Liver (tissue), 9 donors: ENCODE data around the gene AOPEP. TPM values are rescaled to one million over a fixed set of nuclear protein-coding genes. Genes with fewer than 3 reads are reported as not detected.

Source experiments
- DNase-seq: peaks from one replicate; pipeline ENCODE4 v3.0.0-alpha.2; 2017; ENCODE audit warnings: low spot score
- H3K27ac ChIP-seq, 2 donors: one replicate each; pipeline ENCODE4 v1.7.0; 2013; ENCODE audit warnings: inconsistent platforms in 2 of 2, low read length in 2 of 2, control low read depth in 1 of 2, low read depth in 1 of 2, mild to moderate bottlenecking in 1 of 2
- H3K27me3 ChIP-seq, 4 donors: one replicate each; pipeline versions ENCODE4 v1.6.1 to v1.7.0; 2013; ENCODE audit warnings: low read length in 3 of 4, inconsistent platforms in 1 of 4, mild to moderate bottlenecking in 1 of 4, moderate library complexity in 1 of 4; ENCODE audit not compliant: control insufficient read depth in 4 of 4, insufficient read depth in 4 of 4
- H3K36me3 ChIP-seq, 4 donors: one replicate each; pipeline versions ENCODE4 v1.6.1 to v1.7.0; 2013; ENCODE audit warnings: low read length in 3 of 4, mild to moderate bottlenecking in 3 of 4, low read depth in 1 of 4, moderate library complexity in 1 of 4; ENCODE audit not compliant: control insufficient read depth in 4 of 4, insufficient read depth in 3 of 4
- H3K4me1 ChIP-seq, 4 donors: one replicate each; pipeline versions ENCODE4 v1.6.1 to v1.7.0; 2013; ENCODE audit warnings: low read length in 3 of 4, mild to moderate bottlenecking in 3 of 4, moderate library complexity in 1 of 4; ENCODE audit not compliant: control insufficient read depth in 4 of 4, insufficient read depth in 4 of 4
- H3K4me3 ChIP-seq, 3 donors: one replicate each; pipeline versions ENCODE4 v1.6.1 to v1.7.0; 2013; ENCODE audit warnings: low read length in 3 of 3, control low read depth in 1 of 3, low read depth in 1 of 3, mild to moderate bottlenecking in 1 of 3
- H3K9ac ChIP-seq, 2 donors: one replicate each; pipeline ENCODE4 v1.7.0; 2013; ENCODE audit warnings: low read length in 2 of 2, mild to moderate bottlenecking in 2 of 2, moderate library complexity in 2 of 2, control low read depth in 1 of 2, low read depth in 1 of 2
- H3K9me3 ChIP-seq, 4 donors: one replicate each; pipeline versions ENCODE4 v1.6.1 to v1.7.0; 2013; ENCODE audit warnings: low read length in 3 of 4; ENCODE audit not compliant: control insufficient read depth in 4 of 4
- EGR1 ChIP-seq, 2 donors: IDR thresholded peaks; 2 replicates each; pipeline ENCODE4 v1.6.1; 2016 to 2018; ENCODE audit warnings: antibody characterized with exemption in 2 of 2, low read depth in 2 of 2
- FOXA1 ChIP-seq: IDR thresholded peaks from 2 replicates; pipeline ENCODE4 v1.6.1; 2016; ENCODE audit warnings: antibody characterized with exemption
- FOXA2 ChIP-seq: IDR thresholded peaks from 2 replicates; pipeline ENCODE4 v1.6.1; 2016; ENCODE audit warnings: antibody characterized with exemption
- HNF4A ChIP-seq, 2 donors: conservative IDR thresholded peaks; 2 replicates each; pipeline ENCODE4 v1.6.1; 2016; ENCODE audit warnings: antibody characterized with exemption in 2 of 2, mild to moderate bottlenecking in 2 of 2
- HNF4G ChIP-seq: IDR thresholded peaks from 2 replicates; pipeline ENCODE4 v1.6.1; 2016; ENCODE audit warnings: antibody characterized with exemption
- JUND ChIP-seq, 2 donors: IDR thresholded peaks; 2 replicates each; pipeline ENCODE4 v1.6.1; 2016; ENCODE audit warnings: antibody characterized with exemption in 2 of 2
- NR2F2 ChIP-seq: IDR thresholded peaks from 2 replicates; pipeline ENCODE4 v1.6.1; 2016; ENCODE audit warnings: antibody characterized with exemption
- RAD21 ChIP-seq, 2 donors: IDR thresholded peaks; 2 replicates each; pipeline ENCODE4 v1.6.1; 2016; ENCODE audit warnings: antibody characterized with exemption in 2 of 2, mild to moderate bottlenecking in 2 of 2
- RXRA ChIP-seq, 2 donors: IDR thresholded peaks; 2 replicates each; pipeline ENCODE4 v1.6.1; 2017 to 2018; ENCODE audit warnings: antibody characterized with exemption in 2 of 2, mild to moderate bottlenecking in 1 of 2
- SP1 ChIP-seq: IDR thresholded peaks from 2 replicates; pipeline ENCODE4 v1.6.1; 2018; ENCODE audit warnings: antibody characterized with exemption, mild to moderate bottlenecking
- TAF1 ChIP-seq: conservative IDR thresholded peaks from 2 replicates; pipeline ENCODE4 v1.6.1; 2016; ENCODE audit warnings: antibody characterized with exemption, mild to moderate bottlenecking
- YY1 ChIP-seq: IDR thresholded peaks from 2 replicates; pipeline ENCODE4 v1.6.1; 2016; ENCODE audit warnings: antibody characterized with exemption, mild to moderate bottlenecking
- WGBS: extraction: QIAGEN DNeasy Blood & Tissue Kit; methylation state at CpG from one replicate; pipeline ENCODE4 v1.1.7; 2013; 5-methylcytosine and 5-hydroxymethylcytosine counted together
- polyA plus RNA-seq, 2 donors: library from polyadenylated mRNA; stranded (reverse) in 1 of 2; unstranded in 1 of 2; fragments of 200-250 nt in 1 of 2; fragments of >200 nt in 1 of 2; fragmentation: Nextera tagmentation in 1 of 2; extraction: Ambion mirVana in 1 of 2; gene quantifications; one replicate each; pipeline versions ENCODE4 v1.2.1 to v1.2.3, GENCODE V29; 2013 to 2015
- total RNA-seq, 2 donors: library from RNA; depleted of rRNA; stranded (reverse); fragments of >200 nt; gene quantifications; one replicate each; pipeline ENCODE4 v1.2.3, GENCODE V29; 2014
- TF ChIP-seq, protein P1 (sequence below): IDR thresholded peaks from 2 replicates; pipeline ENCODE4 v1.6.1; 2016; ENCODE audit warnings: antibody characterized with exemption, mild to moderate bottlenecking
- TF ChIP-seq, protein P2 (sequence below): IDR thresholded peaks from 2 replicates; pipeline ENCODE4 v1.6.1; 2016; ENCODE audit warnings: antibody characterized with exemption
- TF ChIP-seq, protein P3 (sequence below): IDR thresholded peaks from 2 replicates; pipeline ENCODE4 v1.6.1; 2016; ENCODE audit warnings: antibody characterized with exemption
- TF ChIP-seq, protein P4 (sequence below): IDR thresholded peaks from 2 replicates; pipeline ENCODE4 v1.6.1; 2016; ENCODE audit warnings: antibody characterized with exemption
- TF ChIP-seq, protein P5 (sequence below): fragments of 150-350 bp; IDR thresholded peaks from 2 replicates; pipeline ENCODE4 v1.5.1; 2017; ENCODE audit warnings: improper control_type of control experiment, low read depth, low read length; ENCODE audit not compliant: missing input control
- donor health status: healthy.
- donor health status: healthy.
- donor health status: healthy.
- donor health status: healthy.
- donor health status: healthy.

Gene AOPEP
- total and polyA plus RNA-seq, 4 donors, result 22.2 to 77.1 (median 34.8) TPM

DNA sequence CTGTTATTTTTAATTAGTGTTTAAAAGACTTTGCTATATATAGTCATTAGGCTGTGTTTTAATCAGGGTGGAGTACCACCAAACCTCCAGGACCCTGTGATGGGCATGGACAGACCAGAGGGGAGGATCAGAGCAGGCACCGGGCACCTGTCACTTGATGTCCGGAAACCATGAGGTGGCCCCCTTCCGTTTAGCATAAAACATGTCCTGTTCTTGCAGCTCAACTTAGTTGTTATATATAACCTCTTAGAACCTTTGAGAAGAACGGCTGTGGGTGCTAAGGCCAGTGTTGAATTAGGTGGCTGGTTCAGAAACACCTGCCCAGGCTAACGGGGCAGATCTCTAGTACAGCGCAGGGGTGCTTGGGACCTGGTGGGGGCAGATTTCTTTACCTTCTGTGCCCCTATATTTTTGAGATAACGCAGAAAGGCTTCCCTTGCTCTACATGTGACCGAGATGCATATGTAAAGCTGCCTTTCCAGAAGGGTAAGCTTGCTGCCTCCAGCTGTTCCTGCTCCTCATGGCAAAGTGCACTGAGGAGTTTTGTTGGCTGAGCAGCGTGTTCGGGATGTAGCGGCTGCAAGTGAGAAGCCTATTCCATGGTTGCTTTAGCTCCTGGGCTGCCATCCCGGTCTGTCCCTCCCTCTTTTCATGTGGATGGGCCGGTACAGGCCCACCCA lies 335.6 kb downstream of the AOPEP start:
- no peak overlapping the region for H3K4me3 ChIP-seq
- H3K27ac ChIP-seq, result peak overlapping the region in 1 of 2 donors; percentile 9
- 89% methylated on average over 13 of the region's 13 CpGs for WGBS
- H3K36me3 ChIP-seq, result peaks cover 13 to 52% (median 37%) of the 10 kb centered on the region in 4 donors
- H3K4me1 ChIP-seq, result peaks cover 16 to 80% (median 54%) of the 10 kb centered on the region in 4 donors
- H3K9me3 ChIP-seq, result no peaks in the 10 kb centered on the region
- TF ChIP-seq, protein P1, sequence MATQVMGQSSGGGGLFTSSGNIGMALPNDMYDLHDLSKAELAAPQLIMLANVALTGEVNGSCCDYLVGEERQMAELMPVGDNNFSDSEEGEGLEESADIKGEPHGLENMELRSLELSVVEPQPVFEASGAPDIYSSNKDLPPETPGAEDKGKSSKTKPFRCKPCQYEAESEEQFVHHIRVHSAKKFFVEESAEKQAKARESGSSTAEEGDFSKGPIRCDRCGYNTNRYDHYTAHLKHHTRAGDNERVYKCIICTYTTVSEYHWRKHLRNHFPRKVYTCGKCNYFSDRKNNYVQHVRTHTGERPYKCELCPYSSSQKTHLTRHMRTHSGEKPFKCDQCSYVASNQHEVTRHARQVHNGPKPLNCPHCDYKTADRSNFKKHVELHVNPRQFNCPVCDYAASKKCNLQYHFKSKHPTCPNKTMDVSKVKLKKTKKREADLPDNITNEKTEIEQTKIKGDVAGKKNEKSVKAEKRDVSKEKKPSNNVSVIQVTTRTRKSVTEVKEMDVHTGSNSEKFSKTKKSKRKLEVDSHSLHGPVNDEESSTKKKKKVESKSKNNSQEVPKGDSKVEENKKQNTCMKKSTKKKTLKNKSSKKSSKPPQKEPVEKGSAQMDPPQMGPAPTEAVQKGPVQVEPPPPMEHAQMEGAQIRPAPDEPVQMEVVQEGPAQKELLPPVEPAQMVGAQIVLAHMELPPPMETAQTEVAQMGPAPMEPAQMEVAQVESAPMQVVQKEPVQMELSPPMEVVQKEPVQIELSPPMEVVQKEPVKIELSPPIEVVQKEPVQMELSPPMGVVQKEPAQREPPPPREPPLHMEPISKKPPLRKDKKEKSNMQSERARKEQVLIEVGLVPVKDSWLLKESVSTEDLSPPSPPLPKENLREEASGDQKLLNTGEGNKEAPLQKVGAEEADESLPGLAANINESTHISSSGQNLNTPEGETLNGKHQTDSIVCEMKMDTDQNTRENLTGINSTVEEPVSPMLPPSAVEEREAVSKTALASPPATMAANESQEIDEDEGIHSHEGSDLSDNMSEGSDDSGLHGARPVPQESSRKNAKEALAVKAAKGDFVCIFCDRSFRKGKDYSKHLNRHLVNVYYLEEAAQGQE, result no peak
- TF ChIP-seq FOXA2 (no peak), EGR1 (IDR thresholded peaks at IDR 0.05; ENCODE audit: low read depth in 2 of 2) (no peak), RAD21 (IDR thresholded peaks at IDR 0.05) (no peak), YY1 (no peak), SP1 (no peak), FOXA1 (no peak), HNF4A (conservative IDR thresholded peaks at IDR 0.05) (no peak), JUND (IDR thresholded peaks at IDR 0.05) (no peak), RXRA (IDR thresholded peaks at IDR 0.05) (no peak), HNF4G (no peak), NR2F2 (no peak), TAF1 (no peak)
- TF ChIP-seq, protein P2, sequence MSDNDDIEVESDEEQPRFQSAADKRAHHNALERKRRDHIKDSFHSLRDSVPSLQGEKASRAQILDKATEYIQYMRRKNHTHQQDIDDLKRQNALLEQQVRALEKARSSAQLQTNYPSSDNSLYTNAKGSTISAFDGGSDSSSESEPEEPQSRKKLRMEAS, result no peak
- TF ChIP-seq, protein P3, sequence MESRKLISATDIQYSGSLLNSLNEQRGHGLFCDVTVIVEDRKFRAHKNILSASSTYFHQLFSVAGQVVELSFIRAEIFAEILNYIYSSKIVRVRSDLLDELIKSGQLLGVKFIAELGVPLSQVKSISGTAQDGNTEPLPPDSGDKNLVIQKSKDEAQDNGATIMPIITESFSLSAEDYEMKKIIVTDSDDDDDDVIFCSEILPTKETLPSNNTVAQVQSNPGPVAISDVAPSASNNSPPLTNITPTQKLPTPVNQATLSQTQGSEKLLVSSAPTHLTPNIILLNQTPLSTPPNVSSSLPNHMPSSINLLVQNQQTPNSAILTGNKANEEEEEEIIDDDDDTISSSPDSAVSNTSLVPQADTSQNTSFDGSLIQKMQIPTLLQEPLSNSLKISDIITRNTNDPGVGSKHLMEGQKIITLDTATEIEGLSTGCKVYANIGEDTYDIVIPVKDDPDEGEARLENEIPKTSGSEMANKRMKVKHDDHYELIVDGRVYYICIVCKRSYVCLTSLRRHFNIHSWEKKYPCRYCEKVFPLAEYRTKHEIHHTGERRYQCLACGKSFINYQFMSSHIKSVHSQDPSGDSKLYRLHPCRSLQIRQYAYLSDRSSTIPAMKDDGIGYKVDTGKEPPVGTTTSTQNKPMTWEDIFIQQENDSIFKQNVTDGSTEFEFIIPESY, result no peak
- TF ChIP-seq, protein P4, sequence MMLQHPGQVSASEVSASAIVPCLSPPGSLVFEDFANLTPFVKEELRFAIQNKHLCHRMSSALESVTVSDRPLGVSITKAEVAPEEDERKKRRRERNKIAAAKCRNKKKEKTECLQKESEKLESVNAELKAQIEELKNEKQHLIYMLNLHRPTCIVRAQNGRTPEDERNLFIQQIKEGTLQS, result no peak
- TF ChIP-seq, protein P5, sequence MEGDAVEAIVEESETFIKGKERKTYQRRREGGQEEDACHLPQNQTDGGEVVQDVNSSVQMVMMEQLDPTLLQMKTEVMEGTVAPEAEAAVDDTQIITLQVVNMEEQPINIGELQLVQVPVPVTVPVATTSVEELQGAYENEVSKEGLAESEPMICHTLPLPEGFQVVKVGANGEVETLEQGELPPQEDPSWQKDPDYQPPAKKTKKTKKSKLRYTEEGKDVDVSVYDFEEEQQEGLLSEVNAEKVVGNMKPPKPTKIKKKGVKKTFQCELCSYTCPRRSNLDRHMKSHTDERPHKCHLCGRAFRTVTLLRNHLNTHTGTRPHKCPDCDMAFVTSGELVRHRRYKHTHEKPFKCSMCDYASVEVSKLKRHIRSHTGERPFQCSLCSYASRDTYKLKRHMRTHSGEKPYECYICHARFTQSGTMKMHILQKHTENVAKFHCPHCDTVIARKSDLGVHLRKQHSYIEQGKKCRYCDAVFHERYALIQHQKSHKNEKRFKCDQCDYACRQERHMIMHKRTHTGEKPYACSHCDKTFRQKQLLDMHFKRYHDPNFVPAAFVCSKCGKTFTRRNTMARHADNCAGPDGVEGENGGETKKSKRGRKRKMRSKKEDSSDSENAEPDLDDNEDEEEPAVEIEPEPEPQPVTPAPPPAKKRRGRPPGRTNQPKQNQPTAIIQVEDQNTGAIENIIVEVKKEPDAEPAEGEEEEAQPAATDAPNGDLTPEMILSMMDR, result no peak
- H3K9ac ChIP-seq, result no peak overlapping the region
- DNase-seq, result no peak
- no peaks in the 10 kb centered on the region for H3K27me3 ChIP-seq
